K562 (cell line): ENCODE results near the gene ZNRF3. TPM values are rescaled to one million over a fixed set of nuclear protein-coding genes. Genes with fewer than 3 reads are reported as not detected.

Experiments
- DEAF1 ChIP-seq: fragments of 450-650 bp; formaldehyde crosslinking; IDR thresholded peaks from 2 replicates; pipeline ENCODE4 v1.4.0; 2020; ENCODE audit warnings: mild to moderate bottlenecking, moderate library complexity
- HDAC8 ChIP-seq: fragments of 450-650 bp; IDR thresholded peaks from 2 replicates; pipeline ENCODE4 v1.6.1; 2016; ENCODE audit warnings: mild to moderate bottlenecking, missing genetic modification characterization, moderate library complexity, missing compliant biosample characterization
- MIER1 ChIP-seq: fragments of 450-650 bp; IDR thresholded peaks from 2 replicates; pipeline ENCODE4 v1.6.1; 2016; ENCODE audit warnings: antibody characterized with exemption, mild to moderate bottlenecking, low read depth
- NBN ChIP-seq: fragments of 450-650 bp; IDR thresholded peaks from 2 replicates; pipeline ENCODE4 v1.6.1; 2016; ENCODE audit warnings: low read depth, mild to moderate bottlenecking
- NEUROD1 ChIP-seq: fragments of 150-350 bp; IDR thresholded peaks from 2 replicates; pipeline ENCODE4 v1.6.1; 2014; ENCODE audit warnings: borderline replicate concordance, low read length, low read depth; ENCODE audit not compliant: partially characterized antibody
- NFIX ChIP-seq: fragments of 250-450 bp; sonication (Bioruptor Pico); IDR thresholded peaks from 2 replicates; pipeline ENCODE4 v1.4.0; 2020; ENCODE audit warnings: low read depth, mild to moderate bottlenecking, moderate library complexity
- NR0B1 ChIP-seq: fragments of 450-650 bp; IDR thresholded peaks from one replicate; pipeline ENCODE4 v1.6.1; 2018; ENCODE audit warnings: mild to moderate bottlenecking, moderate library complexity; ENCODE audit not compliant: partially characterized antibody
- YBX1 ChIP-seq: fragments of 450-650 bp; IDR thresholded peaks from 2 replicates; pipeline ENCODE4 v1.7.1; 2016; ENCODE audit warnings: mild to moderate bottlenecking
- polyA plus RNA-seq, 8 experiments: library from polyadenylated mRNA; depleted of rRNA in 4 of 8; stranded (reverse) in 5 of 8; unstranded in 3 of 8; fragments of >200 nt; fragmentation: Nextera tagmentation in 2 of 8; fragmentation: Illumina TruSeq in 1 of 8; extraction: Ambion mirVana in 2 of 8; extraction: Trizol in 1 of 8; gene quantifications; 2 replicates each; pipeline versions ENCODE4 v1.2.1 to v1.2.3, GENCODE V29; 2011 to 2014; ENCODE audit warnings: inconsistent platforms in 1 of 8, missing spikeins in 1 of 8
- total RNA-seq, 7 experiments: library from RNA; depleted of rRNA in 6 of 7; stranded (reverse); fragments of >200 nt in 6 of 7; fragmentation: Illumina TruSeq in 2 of 7; extraction: Trizol in 2 of 7; gene quantifications; 2 replicates each; pipeline versions ENCODE4 v1.2.1 to v1.2.3, GENCODE V29; 2011 to 2021; ENCODE audit warnings: low replicate concordance in 1 of 7

The ZNRF3 gene
- total and polyA plus RNA-seq, 9 of the 15 experiments (the other 6 are each of a cell fraction or from before 2014, with no cell fraction given): 0.41 to 5.9 (median 1.7) TPM

GRCh38 chr22:29040385-29041275 lies 157.3 kb downstream of the ZNRF3 start (continued):
- TF ChIP-seq NEUROD1: no peak
- TF ChIP-seq NR0B1: no peak
- TF ChIP-seq DEAF1: peak; percentile 39; the same call in 1 of the 2 replicates
- no peak for TF ChIP-seq YBX1
- 0 out of 2 replicates have a peak, but pooled peaks have one; percentile 32 for TF ChIP-seq NFIX (CRISPR knock-in tag)
- no peak for TF ChIP-seq NBN
- TF ChIP-seq MIER1: no peak
- TF ChIP-seq HDAC8 (tag): no peak
